NB4 (cell line): Measurements from ENCODE around the gene MMAB.

Experiments used
- CTCF ChIP-seq: IDR thresholded peaks from one replicate; pipeline ENCODE4 v1.5.1; 2012; ENCODE audit warnings: low read depth, low read length
- POLR2A ChIP-seq: IDR thresholded peaks from 2 replicates; pipeline ENCODE4 v1.6.1; 2011; ENCODE audit warnings: mild to moderate bottlenecking; ENCODE audit not compliant: insufficient read length; ENCODE audit errors: extremely low read depth

GRCh38 chr12:109531411-109531810 is 41.9 kb downstream of the MMAB start:
- TF ChIP-seq POLR2A (no peak), CTCF (no peak)
